Activated T-cell treated with anti-CD3 and anti-CD28 coated beads, Interleukin-2, amount 50 U/mL, for 48 hours (primary cell): ENCODE measurements around the gene ASCL5.

Experiments used
- DNase-seq, 2 experiments: peaks; one replicate each; pipeline ENCODE4 v3.0.0-alpha.2; 2020

ASCL5 gene

DNA sequence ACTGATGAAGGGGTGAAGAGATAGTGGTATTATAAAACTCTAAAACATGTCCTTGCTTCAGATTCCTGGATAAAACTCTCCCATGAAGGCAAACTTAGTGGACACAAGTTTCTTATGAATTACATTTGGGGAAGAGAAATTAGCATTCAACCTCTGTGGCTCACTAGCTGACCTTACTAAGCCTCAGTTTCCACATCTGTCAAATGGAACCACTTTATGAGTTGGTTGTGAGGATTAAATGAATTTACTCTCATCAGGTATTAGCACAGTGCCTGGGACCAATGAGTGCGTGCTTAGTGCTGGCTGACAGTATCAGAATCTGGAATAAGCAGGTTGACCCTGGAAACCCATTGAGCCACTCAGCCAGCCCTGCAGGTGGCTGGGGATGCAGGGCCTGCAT lies 17.3 kb downstream of the ASCL5 start:
- no peak for DNase-seq

DNA sequence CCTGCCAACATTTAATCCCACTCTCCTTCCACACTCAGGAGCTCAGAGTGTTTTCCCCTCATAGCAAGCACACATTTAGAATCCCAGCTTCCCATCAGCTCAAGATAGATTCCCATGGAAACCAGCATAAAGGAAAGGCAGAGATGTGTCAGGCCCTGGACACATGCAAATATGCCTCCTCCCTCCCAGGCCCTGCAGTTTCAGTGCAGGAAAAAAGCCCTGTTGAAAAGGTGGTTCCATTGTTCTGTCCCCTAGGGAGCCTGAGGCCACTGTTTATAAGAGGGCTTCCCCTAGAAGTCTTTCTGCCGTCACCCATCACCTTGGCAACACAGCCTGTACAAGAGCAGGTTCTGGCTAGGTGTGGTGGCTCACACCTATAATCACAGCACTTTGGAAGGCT lies 18.4 kb downstream of the ASCL5 start:
- DNase-seq, result no peak

DNA sequence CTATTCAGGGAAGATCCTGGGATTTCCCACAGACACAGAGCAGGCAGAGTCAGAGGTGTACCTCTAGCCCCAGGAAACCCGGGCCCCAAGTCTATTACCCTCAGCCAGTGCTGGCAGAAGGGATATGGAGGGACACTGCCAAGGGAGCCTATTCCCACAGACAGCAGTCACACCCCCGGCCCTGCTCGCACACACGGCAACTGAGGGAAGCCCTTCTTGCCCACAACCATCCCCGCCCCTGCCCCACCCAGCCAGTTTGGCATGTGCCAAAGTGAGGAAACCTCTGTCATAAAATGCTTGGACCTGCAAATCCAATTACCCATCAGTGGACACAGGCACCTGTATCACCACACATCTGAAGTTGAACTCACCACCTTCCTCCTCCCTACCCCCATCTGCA lies 21.3 kb downstream of the ASCL5 start:
- no peak for DNase-seq

GRCh38 chr1:201104141-201104540 lies 22.8 kb downstream of the ASCL5 start:
- no peak for DNase-seq

DNA sequence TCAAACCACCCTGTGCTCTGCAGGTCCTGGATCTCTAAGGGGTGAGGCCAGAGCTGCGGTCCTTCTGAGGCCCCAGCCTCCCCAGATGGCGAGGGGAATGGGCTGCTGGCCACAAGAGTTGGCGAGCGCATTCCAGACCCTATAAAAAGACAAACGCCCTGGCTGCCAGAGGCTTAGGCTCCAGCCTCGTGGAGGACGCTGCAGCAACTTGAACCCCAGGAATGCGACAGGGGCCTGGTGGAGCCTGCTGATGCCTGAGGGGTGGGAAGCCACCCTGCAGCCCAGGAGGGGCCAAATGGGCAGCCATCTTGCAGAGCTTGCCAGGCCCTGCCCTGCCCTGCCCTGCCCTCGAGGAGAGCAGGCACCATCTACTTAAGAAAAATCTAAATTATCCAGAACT lies 23.3 kb downstream of the ASCL5 start:
- DNase-seq, result no peak

DNA sequence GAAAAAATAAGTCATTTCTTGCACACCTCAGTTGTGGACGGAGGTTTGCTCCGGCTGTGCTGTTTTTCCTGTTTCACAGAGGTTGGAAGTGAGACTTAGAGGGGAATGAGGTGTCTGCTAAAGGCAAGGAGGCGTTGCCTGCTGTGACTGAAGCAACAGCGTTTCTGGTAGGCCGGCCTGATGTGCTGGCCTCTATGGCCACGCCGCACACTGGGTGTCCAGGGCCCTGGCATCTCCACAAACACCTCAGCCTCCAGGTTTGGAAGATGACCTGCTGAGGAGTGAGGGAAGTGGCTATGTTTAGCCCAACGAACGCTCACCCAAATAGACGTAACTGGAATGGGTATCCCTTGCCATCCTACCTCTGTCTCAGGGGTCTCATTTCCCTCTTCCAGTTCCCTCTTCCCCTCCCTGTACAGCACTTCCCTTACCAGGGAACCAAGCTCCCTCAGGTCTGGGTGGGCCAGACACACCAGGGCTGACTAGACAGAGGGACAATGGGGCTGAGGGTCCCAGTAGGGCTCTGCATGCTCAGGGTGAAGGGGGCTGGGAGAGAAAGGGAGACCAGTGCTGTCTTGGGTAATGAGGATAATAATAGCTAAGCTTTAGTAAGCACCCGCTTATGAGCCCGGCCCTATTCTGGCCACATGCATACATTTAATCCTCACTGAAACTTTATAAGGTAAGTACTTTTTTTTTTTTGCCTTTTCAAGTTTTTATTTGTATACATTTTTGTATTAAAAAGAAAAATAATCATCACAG lies 26.6 kb downstream of the ASCL5 start:
- DNase-seq, result no peak

DNA sequence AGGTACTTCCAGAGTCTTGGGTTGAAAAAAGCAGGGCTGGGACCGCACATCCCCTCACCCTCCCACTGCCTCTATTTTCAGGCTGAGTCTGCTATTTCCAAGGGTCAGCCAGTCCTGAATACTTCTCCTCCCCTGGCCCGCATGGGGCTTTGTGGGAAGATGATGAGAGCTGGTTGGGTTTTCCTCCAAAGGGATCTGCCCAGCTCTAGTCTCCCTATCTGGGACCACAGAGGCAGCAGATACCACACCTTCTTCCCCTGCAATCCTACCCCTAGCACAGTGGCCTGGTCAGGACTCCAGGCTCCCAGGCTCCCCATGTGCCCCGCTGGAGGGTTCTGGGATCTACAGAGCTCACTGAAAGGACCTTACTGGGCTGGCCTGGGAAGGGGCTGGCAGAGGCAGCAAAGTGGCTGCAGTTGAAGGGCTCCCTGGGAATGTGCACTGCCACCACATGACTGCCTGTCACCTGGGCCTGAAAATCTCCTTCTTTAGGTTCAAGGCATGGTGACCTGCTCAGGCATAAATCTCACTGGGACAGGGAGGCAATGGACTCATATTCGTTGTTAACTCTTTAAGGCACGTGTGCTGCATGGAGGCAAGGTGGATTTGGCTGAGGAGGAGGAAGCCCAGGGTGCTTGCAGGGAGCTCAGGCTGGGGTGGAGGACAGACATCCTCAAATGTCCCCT lies 27.8 kb downstream of the ASCL5 start:
- DNase-seq, result no peak

GRCh38 chr1:201096977-201097856 lies 29.8 kb downstream of the ASCL5 start:
- DNase-seq, result no peak

- no peak for DNase-seq
Observed at GRCh38 chr1:201096041-201096461, 30.9 kb downstream of the ASCL5 start.

- no peak for DNase-seq
Observed at GRCh38 chr1:201095581-201095980, 31.4 kb downstream of the ASCL5 start.

GRCh38 chr1:201094832-201095231 lies 32.2 kb downstream of the ASCL5 start:
- DNase-seq, result no peak

- no peak for DNase-seq
Observed at GRCh38 chr1:201093962-201094361, 33.0 kb downstream of the ASCL5 start.

GRCh38 chr1:201093561-201093960 lies 33.4 kb downstream of the ASCL5 start:
- DNase-seq, result no peak

- no peak for DNase-seq
Observed at GRCh38 chr1:201092738-201093137, 34.2 kb downstream of the ASCL5 start.

GRCh38 chr1:201091256-201091655 lies 35.7 kb downstream of the ASCL5 start:
- no peak for DNase-seq

DNA sequence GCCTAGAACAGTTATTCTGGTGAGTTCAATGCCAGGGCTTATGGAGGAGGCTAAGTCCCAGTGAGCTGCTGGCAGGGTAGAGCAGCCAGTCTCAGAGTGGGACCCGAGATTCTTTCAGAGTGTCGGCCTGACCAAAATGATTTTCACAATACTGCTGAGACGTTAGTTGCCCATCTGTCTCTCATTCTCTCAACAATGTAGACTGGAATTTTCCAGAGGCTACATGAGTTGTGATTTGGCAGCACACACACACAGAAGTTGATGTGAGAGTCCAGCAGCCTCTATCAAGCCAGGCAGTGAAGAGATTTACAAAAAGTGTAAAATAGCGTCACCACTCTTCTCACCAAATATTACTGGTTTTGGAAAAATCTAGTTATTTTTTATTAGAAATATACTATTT lies 36.4 kb downstream of the ASCL5 start:
- DNase-seq, result no peak

- DNase-seq, result no peak
Observed at GRCh38 chr1:201089596-201089995, 37.4 kb downstream of the ASCL5 start.

GRCh38 chr1:201088901-201089525 lies 38.0 kb downstream of the ASCL5 start:
- DNase-seq, result no peak

DNA sequence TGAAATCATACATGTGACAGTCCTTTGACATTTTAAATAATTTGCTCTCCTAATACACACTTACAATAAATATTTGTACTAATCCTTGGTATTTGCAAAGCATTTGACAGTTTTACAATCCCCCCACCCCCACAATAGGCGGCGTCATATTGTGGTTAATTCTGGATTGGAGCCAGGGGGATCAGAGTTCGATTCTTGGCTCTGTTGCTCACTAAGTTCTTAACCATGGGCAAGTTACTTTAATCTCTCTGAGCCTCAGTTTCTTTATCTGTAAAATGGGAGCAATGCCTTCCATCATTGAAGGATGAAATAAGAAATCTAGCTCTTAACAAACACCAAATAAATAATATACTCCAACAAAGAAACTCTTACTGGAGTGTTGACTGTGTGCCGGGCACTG lies 38.6 kb downstream of the ASCL5 start:
- no peak for DNase-seq

DNA sequence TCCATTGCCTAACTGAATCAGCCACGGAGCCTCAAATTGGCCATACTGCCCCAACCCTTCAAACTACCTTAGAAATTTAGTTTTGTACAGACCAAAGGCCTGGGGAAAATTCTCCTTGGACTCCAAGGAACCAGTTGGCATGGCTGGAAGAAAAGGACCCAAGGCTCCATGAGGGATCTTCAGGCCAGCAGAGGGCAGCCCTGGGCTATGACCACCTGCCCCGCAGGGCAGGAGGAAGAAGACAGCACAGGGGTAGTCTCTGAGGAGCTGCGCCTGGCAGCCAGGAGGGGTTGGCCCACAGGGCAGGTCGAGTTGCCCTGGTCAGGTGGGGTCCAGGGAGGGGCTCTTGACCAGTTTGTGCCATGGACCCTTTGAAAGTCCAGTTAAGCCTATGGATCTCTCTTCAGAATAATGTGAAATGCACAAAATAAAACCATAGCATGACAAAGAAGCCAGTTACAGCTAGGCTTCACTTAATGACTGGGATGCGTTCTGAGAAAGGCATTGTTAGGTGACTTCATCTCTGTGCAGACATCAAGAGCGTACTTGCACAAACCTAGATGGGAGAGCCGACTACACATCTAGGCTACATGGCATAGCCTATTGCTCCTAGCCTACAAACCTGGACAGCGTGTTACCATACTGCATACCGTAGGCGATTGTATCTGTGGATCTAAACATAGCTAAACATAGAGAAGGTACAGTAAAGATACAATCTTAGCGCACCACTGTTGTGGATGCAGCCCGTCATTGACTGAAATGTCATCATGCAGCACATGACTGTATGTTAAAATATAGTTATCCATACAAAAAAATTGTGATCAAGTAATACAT lies 40.9 kb downstream of the ASCL5 start:
- DNase-seq, result peak; percentile 50 to 62

GRCh38 chr1:201084295-201084694 lies 42.7 kb downstream of the ASCL5 start:
- no peak for DNase-seq

DNA sequence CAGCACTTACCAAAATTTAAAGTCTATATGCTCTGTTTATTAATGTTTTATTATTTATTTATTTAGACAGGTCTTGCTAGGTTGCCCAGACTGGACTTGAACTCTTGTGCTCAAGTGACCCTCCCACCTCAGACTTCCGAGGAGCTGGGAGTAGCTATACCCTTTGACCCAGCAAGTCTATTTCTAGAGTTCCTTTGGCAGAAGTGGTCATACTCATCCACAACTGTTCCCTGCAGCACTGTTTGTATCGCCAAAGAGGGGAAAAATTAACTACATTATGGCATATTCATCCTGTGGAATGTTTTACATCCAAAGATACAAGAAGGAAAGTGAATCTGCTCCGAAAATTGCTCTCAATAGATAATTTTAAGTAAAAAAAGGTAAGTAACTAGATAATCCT lies 43.2 kb downstream of the ASCL5 start:
- no peak for DNase-seq
